Natural killer cell (primary cell): ENCODE results near the gene RPS19. TPM values are rescaled to one million over a fixed set of nuclear protein-coding genes. Genes with fewer than 3 reads are reported as not detected.

Experiments
- ATAC-seq, 3 donors: fragments of 150-1000 bp in 2 of 3; fragments of 200-7000 bp in 1 of 3; cut with Tn5 transposase; 1 replicate in 1 of 3; 2 replicates in 2 of 3; pipeline ENCODE4 v1.10.0; 2021; ENCODE audit warnings: mild to moderate bottlenecking in 2 of 3, moderate library complexity in 2 of 3
- DNase-seq, 2 donors: peaks; one replicate each; pipeline versions ENCODE4 v3.0.0 to v3.0.0-alpha.2; 2013 to 2021; ENCODE audit warnings: mixed read lengths in 1 of 2
- H3K27ac ChIP-seq: one replicate; pipeline ENCODE4 v1.5.1; 2013; ENCODE audit warnings: mild to moderate bottlenecking, low read length
- H3K27me3 ChIP-seq: one replicate; pipeline ENCODE4 v1.6.1; 2013; ENCODE audit warnings: low read length; ENCODE audit not compliant: control insufficient read depth, insufficient read depth
- H3K36me3 ChIP-seq: one replicate; pipeline ENCODE4 v1.6.1; 2013; ENCODE audit warnings: low read length; ENCODE audit not compliant: control insufficient read depth, insufficient read depth
- H3K4me1 ChIP-seq: one replicate; pipeline ENCODE4 v1.6.1; 2013; ENCODE audit warnings: low read length; ENCODE audit not compliant: control insufficient read depth, insufficient read depth
- H3K4me3 ChIP-seq: one replicate; pipeline ENCODE4 v1.5.1; 2013; ENCODE audit warnings: low read length
- H3K9me3 ChIP-seq: one replicate; pipeline ENCODE4 v1.6.1; 2013; ENCODE audit warnings: low read length; ENCODE audit not compliant: control insufficient read depth, insufficient read depth
- H3K27ac Mint-ChIP-seq, 2 donors: one replicate each; pipeline ENCODE4 v1.8.0; 2022; ENCODE audit warnings: mild to moderate bottlenecking in 2 of 2, mixed read lengths in 2 of 2, moderate library complexity in 1 of 2
- H3K27me3 Mint-ChIP-seq, 2 donors: one replicate each; pipeline ENCODE4 v1.8.0; 2022; ENCODE audit warnings: low read depth in 2 of 2, mixed read lengths in 2 of 2
- H3K36me3 Mint-ChIP-seq: one replicate; pipeline ENCODE4 v1.8.0; 2022; ENCODE audit warnings: mixed read lengths
- H3K4me1 Mint-ChIP-seq, 2 donors: one replicate each; pipeline ENCODE4 v1.8.0; 2022; ENCODE audit warnings: mixed read lengths in 2 of 2
- H3K4me3 Mint-ChIP-seq: one replicate; pipeline ENCODE4 v1.8.0; 2022; ENCODE audit warnings: mild to moderate bottlenecking, moderate library complexity, mixed read lengths
- H3K9me3 Mint-ChIP-seq, 2 donors: one replicate each; pipeline ENCODE4 v1.8.0; 2022; ENCODE audit warnings: mixed read lengths in 2 of 2
- WGBS: methylation state at CpG from one replicate; pipeline ENCODE4 v1.1.7; 2013; ENCODE audit warnings: missing lambda C conversion rate; ENCODE audit not compliant: insufficient coverage; 5-methylcytosine and 5-hydroxymethylcytosine counted together
- intact Hi-C: fragments of 100-400 bp; cut with micrococcal nuclease; formaldehyde crosslinking; loops from one replicate; pipeline ENCODE4 v1.14.2; 2022
- total RNA-seq, 4 donors: library from RNA; stranded (reverse); fragments of 120-200 nt in 1 of 4; gene quantifications; one replicate each; pipeline versions ENCODE4 v1.2.3 to v1.2.4, GENCODE V29; 2013 to 2022
- TF ChIP-seq, protein P1 (sequence below): fragments of 200-600 bp; IDR thresholded peaks from one replicate; pipeline ENCODE4 v1.8.0; 2022; ENCODE audit warnings: antibody characterized with exemption

Gene RPS19
- total RNA-seq, 3 donors from 2014 or later (not counting 1 experiment from before 2014, with no cell fraction given): 1,358 to 1,814 (median 1,709) TPM

DNA sequence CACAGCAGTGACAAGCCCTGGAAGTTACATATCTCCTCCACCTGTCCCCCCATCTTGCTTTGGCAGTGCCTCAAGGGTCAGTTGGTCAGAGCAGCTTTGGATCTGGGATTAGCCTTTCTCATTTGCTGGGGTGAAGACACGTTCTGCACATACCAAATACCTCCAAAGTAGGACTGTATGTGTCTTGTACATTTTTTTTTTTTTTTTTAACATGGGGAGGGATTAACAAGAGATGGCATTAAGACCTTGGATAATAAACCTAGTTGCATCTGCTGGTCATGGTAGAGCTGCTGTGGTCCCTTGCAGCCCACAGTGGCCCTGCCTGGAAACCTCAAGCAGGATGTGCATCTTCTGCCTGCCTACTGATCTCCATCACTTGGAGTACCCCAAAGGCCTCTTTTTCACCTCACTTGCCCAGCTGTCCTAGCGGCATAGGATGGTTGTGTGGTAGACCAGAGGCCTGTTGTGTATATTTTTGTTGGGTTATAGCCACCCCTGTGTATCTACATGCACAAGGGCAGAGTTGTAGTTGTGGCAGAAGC, 2.5 kb downstream of the RPS19 start:
- no peaks in the 10 kb centered on the region for H3K36me3 Mint-ChIP-seq
- no peak overlapping the region for H3K4me3 ChIP-seq
- TF ChIP-seq, protein P1, sequence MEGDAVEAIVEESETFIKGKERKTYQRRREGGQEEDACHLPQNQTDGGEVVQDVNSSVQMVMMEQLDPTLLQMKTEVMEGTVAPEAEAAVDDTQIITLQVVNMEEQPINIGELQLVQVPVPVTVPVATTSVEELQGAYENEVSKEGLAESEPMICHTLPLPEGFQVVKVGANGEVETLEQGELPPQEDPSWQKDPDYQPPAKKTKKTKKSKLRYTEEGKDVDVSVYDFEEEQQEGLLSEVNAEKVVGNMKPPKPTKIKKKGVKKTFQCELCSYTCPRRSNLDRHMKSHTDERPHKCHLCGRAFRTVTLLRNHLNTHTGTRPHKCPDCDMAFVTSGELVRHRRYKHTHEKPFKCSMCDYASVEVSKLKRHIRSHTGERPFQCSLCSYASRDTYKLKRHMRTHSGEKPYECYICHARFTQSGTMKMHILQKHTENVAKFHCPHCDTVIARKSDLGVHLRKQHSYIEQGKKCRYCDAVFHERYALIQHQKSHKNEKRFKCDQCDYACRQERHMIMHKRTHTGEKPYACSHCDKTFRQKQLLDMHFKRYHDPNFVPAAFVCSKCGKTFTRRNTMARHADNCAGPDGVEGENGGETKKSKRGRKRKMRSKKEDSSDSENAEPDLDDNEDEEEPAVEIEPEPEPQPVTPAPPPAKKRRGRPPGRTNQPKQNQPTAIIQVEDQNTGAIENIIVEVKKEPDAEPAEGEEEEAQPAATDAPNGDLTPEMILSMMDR: no peak
- no peak overlapping the region for H3K27ac ChIP-seq
- H3K27ac Mint-ChIP-seq: peak overlapping the region; percentile 94 to 96
- H3K4me3 Mint-ChIP-seq: peak overlapping the region; percentile 11
- no peaks in the 10 kb centered on the region for H3K27me3 Mint-ChIP-seq
- peaks cover 57% of the 10 kb centered on the region for H3K4me1 ChIP-seq
- no peaks in the 10 kb centered on the region for H3K9me3 Mint-ChIP-seq
- peak in 1 of 2 donors; percentile 24 for DNase-seq
- no peak for ATAC-seq
- H3K4me1 Mint-ChIP-seq: peaks cover 35 to 57% of the 10 kb centered on the region in 2 donors
- WGBS: no CpG with 5 or more reads among the region's 2 CpGs
- H3K36me3 ChIP-seq: peaks cover 50% of the 10 kb centered on the region
- no peaks in the 10 kb centered on the region for H3K27me3 ChIP-seq
- intact Hi-C loops: no loop called here
- no peaks in the 10 kb centered on the region for H3K9me3 ChIP-seq

DNA sequence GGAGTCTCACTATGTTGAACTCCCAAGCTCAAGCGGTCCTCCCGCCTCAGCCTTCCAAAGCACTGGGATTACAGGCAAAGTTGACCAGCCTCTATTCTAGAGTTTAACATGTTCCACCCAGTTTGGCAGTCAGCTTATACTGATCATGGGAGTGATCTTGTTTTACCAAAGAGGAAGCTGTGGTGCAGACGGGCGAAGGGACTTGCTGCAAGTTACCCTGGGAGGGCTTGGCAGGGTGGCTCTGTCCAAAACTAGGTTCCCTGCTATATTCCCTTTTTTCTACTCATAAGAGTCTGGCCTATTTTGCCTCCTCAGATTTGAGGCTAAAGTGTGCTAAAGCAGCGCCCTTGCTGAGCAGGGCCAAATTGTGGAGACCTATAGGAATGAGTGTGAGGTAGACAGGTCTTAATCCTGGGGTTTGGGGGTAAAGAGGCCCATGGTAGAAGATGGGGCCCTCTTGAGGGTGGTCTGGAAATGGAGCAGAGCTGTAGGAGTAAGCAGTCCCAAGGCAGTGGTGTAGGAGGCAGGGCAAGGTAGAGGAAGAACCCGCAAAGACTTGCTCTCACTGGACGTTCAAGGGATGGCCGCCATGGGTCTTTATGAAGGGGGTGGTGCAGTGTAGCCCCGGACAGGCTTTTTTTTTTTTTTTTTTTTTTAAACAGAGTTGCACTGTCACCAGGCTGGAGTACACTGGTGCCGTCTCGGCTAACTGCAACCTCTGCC, 3.3 kb downstream of the RPS19 start:
- H3K4me1 ChIP-seq: peaks cover 60% of the 10 kb centered on the region
- intact Hi-C loops: no loop called here

DNA sequence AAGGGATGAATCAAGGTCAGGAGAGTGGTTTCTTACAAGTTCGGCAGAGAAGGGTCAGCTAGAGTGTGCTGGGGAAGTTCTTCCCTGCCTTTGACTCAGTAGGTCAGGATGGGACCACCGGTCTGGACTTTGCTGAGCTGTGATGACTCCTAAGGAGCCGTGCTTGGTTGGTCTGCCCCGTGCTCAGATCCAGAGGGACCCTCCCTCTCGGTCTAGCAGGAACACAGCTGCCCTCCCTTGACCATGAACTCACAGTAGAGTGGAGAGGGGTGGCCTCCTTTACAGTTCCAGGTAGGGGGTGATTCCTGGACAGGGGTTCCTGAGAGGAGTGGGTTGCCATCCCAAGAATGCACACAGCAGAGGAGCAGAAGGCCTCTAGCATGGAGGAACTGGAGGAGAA, 4.3 kb downstream of the RPS19 start:
- Mint-ChIP-seq H3K4me3 (no peak overlapping the region), H3K36me3 (no peaks in the 10 kb centered on the region), H3K27me3 (no peaks in the 10 kb centered on the region), H3K27ac (peak overlapping the region; percentile 17 to 34), H3K9me3 (no peaks in the 10 kb centered on the region), H3K4me1 (peaks cover 41 to 63% of the 10 kb centered on the region in 2 donors)
- intact Hi-C loops: no loop called here
- H3K27ac ChIP-seq: no peak overlapping the region
- peaks cover 67% of the 10 kb centered on the region for H3K4me1 ChIP-seq
- H3K9me3 ChIP-seq: no peaks in the 10 kb centered on the region
- WGBS: 92% methylated on average over 5 of the region's 5 CpGs
- no peaks in the 10 kb centered on the region for H3K27me3 ChIP-seq
- peaks cover 65% of the 10 kb centered on the region for H3K36me3 ChIP-seq
- TF ChIP-seq, protein P1: no peak
- DNase-seq: no peak
- ATAC-seq: no peak
- H3K4me3 ChIP-seq: no peak overlapping the region

More for the DNA sequence above, 3.3 kb downstream of the RPS19 start:
- H3K27ac ChIP-seq: no peak overlapping the region
- DNase-seq (no peak), ATAC-seq (no peak)
- whole genome bisulfite sequencing: 72% methylated on average over 11 of the region's 11 CpGs
- H3K27me3 ChIP-seq: no peaks in the 10 kb centered on the region
- Mint-ChIP-seq H3K4me3 (no peak overlapping the region), H3K27me3 (no peaks in the 10 kb centered on the region), H3K9me3 (no peaks in the 10 kb centered on the region), H3K27ac (peak overlapping the region in 1 of 2 donors; percentile 51), H3K36me3 (no peaks in the 10 kb centered on the region), H3K4me1 (peaks cover 41 to 66% of the 10 kb centered on the region in 2 donors)
- no peak overlapping the region for H3K4me3 ChIP-seq
- peaks cover 55% of the 10 kb centered on the region for H3K36me3 ChIP-seq
- TF ChIP-seq, protein P1: no peak
- no peaks in the 10 kb centered on the region for H3K9me3 ChIP-seq
